ENCODE data around the gene FOS. TPM values are rescaled to one million over a fixed set of nuclear protein-coding genes. Genes with fewer than 3 reads are reported as not detected.
"Not testable (repeated sequence)": the region's sequence is repeated elsewhere in the genome, so short reads cannot be mapped to it uniquely, and the experiment has no call there.

The FOS gene
- total and polyA plus RNA-seq, 12 donors = 9.3 to 173 (median 53.2) TPM

DNA sequence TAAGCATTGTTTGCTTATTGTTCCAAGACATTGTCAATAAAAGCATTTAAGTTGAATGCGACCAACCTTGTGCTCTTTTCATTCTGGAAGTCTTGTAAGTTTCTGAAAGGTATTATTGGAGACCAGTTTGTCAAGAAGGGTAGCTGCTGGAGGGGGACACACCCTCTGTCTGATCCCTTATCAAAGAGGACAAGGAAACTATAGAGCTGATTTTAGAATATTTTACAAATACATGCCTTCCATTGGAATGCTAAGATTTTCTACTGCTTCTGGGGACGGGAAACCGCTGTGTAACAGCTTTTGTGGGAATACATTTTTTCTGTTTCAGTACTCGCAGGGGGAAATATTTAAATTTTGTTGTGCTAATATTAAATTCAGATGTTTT lies 3.5 kb downstream of the FOS start:
- Histone ChIP-seq H3K36me3 (peaks cover 0 to 30% (median 12%) of the 10 kb centered on the region in 9 donors), H3K27ac (peak overlapping the region in 1 of 10 donors; percentile 97), H3K27me3 (no peaks in the 10 kb centered on the region), H3K4me1 (peaks cover 3 to 74% (median 31%) of the 10 kb centered on the region in 9 donors), H3K4me3 (peak overlapping the region in 1 of 10 donors; percentile 70), H3K9me3 (no peaks in the 10 kb centered on the region)
- TF ChIP-seq, protein P1, sequence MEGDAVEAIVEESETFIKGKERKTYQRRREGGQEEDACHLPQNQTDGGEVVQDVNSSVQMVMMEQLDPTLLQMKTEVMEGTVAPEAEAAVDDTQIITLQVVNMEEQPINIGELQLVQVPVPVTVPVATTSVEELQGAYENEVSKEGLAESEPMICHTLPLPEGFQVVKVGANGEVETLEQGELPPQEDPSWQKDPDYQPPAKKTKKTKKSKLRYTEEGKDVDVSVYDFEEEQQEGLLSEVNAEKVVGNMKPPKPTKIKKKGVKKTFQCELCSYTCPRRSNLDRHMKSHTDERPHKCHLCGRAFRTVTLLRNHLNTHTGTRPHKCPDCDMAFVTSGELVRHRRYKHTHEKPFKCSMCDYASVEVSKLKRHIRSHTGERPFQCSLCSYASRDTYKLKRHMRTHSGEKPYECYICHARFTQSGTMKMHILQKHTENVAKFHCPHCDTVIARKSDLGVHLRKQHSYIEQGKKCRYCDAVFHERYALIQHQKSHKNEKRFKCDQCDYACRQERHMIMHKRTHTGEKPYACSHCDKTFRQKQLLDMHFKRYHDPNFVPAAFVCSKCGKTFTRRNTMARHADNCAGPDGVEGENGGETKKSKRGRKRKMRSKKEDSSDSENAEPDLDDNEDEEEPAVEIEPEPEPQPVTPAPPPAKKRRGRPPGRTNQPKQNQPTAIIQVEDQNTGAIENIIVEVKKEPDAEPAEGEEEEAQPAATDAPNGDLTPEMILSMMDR (IDR thresholded peaks at IDR 0.05) = no peak
- DNase-seq (no peak), ATAC-seq (no peak)
- intact Hi-C loops (cut with DNase I) = no loop called here
- 93 to 95% methylated on average over 4 of the region's 4 CpGs for WGBS, 2 donors

DNA sequence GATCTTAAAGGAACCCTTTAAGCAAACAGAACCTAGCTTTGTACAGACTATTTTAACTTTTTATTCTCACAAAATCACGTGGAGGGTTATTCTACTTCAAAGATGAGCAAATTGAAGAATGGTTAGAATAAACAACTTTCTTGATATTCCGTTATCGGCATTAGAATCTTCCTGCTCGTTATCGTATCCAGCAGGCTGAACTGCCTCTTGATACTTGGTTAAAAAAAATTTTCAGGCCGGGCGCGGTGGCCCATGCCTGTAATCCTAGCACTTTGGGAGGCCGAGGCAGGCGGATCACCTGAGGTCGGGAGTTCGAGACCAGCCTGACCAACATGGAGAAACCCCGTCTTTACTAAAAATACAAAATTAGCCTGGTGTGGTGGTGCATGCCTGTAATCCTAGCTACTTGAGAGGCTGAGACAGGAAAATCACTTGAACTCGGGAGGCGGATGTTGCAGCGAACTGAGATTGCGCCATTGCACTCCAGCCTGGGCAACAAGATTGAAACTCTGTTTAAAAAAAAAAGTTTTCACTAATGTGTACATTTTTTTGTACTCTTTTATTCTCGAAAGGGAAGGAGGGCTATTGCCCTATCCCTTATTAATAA lies 4.0 kb downstream of the FOS start:
- DNase-seq = not testable (repeated sequence)
- peak overlapping the region in 1 of 10 donors; percentile 97 for H3K27ac ChIP-seq
- WGBS, 2 donors = 91 to 95% methylated on average over 18 of the region's 18 CpGs

DNA sequence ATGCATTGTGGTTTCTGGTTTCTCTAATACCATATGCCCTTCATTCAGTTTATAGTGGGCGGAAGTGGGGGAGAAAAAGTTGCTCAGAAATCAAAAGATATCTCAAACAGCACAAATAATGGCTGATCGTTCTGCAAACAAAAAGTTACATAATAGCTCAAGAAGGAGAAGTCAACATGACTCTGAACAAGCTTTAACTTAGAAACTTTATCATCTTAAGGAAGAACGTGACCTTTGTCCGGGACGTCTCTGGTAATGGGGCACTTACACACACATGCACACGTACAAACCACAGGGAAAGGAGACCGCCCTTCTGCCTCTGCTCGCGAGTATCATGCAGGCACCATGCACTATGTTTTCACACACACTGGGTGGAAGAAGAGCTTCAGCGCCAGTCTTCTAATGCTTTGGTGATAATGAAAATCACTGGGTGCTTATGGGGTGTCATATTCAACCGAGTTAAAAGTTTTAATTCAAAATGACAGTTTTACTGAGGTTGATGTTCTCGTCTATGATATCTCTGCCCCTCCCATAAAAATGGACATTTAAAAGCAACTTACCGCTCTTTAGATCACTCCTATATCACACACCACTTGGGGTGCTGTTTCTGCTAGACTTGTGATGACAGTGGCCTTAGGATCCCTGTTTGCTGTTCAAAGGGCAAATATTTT lies 4.7 kb downstream of the FOS start:
- H3K36me3 ChIP-seq = peaks cover 0 to 30% (median 12%) of the 10 kb centered on the region in 9 donors
- no peak for DNase-seq
- intact Hi-C loops (cut with DNase I) = no loop called here
- TF ChIP-seq, protein P1 (IDR thresholded peaks at IDR 0.05) = peak in 3 of 9 donors; percentile 15 to 19 (median 15)
- no peak overlapping the region for H3K4me3 ChIP-seq
- no peaks in the 10 kb centered on the region for H3K9me3 ChIP-seq
- no peak for ATAC-seq
- peak overlapping the region in 2 of 10 donors; percentile 23 to 97 for H3K27ac ChIP-seq
- H3K4me1 ChIP-seq = peaks cover 3 to 76% (median 38%) of the 10 kb centered on the region in 9 donors
- WGBS, 2 donors = 79 to 80% methylated on average over 13 of the region's 13 CpGs
- H3K27me3 ChIP-seq = no peaks in the 10 kb centered on the region

More for the DNA sequence above, 4.0 kb downstream of the FOS start:
- Histone ChIP-seq H3K4me1 (peaks cover 3 to 74% (median 36%) of the 10 kb centered on the region in 9 donors), H3K36me3 (peaks cover 0 to 30% (median 12%) of the 10 kb centered on the region in 9 donors), H3K4me3 (peak overlapping the region in 1 of 10 donors; percentile 70)
- H3K27me3 ChIP-seq; intact Hi-C loops (cut with DNase I); H3K9me3 ChIP-seq; ATAC-seq: not testable (repeated sequence)

DNA sequence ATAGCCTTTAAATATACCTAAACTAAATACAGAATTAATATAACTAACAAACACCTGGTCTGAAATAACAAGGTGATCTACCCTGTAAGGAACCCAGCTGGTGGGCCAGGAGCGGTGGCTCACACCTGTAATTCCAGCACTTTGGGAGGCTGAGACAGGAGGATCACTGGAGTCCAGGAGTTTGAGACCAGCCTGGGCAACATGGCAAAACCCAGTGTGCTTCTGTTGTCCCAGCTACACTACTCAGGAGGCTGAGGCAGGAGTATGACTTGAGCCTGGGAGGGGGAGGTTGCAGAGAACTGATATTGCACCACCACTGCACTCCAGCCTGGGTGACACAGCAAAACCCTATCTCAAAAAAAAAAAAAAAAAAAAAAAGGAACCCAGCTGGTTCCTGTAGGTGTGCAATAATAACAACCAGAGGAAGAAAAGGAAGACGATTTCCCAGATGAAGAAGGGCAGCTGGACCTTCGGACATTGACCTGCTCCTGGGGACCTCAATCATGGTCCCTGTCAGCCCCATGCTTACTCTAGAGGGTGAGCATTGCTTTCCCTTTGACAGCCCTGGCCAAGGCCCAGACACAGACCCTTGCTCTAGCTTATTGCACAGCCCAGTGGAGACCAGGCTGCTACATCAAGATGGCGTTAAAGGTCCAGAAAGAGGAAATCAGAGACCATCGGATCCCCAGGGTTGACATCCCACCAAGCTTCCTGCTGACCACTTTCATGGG lies 5.4 kb downstream of the FOS start:
- H3K27ac ChIP-seq = peak overlapping the region in 3 of 10 donors; percentile 13 to 97 (median 31)
- H3K36me3 ChIP-seq = peaks cover 0 to 30% (median 12%) of the 10 kb centered on the region in 9 donors
- H3K4me3 ChIP-seq = no peak overlapping the region
- ATAC-seq (peak in 1 of 8 donors; percentile 14), DNase-seq (no peak)
- intact Hi-C loops (cut with DNase I) = no loop called here
- H3K27me3 ChIP-seq = no peaks in the 10 kb centered on the region
- TF ChIP-seq, protein P1 (IDR thresholded peaks at IDR 0.05) = no peak
- no peaks in the 10 kb centered on the region for H3K9me3 ChIP-seq
- WGBS, 2 donors = 69 to 84% methylated on average over 5 of the region's 5 CpGs
- H3K4me1 ChIP-seq = peaks cover 3 to 76% (median 36%) of the 10 kb centered on the region in 9 donors

Data from heart right ventricle (tissue), 16 donors.